ENCODE data around the gene FDCSP.
"Not testable (repeated sequence)": the region's sequence is repeated elsewhere in the genome, so short reads cannot be mapped to it uniquely, and the experiment has no call there.

Gene FDCSP

DNA sequence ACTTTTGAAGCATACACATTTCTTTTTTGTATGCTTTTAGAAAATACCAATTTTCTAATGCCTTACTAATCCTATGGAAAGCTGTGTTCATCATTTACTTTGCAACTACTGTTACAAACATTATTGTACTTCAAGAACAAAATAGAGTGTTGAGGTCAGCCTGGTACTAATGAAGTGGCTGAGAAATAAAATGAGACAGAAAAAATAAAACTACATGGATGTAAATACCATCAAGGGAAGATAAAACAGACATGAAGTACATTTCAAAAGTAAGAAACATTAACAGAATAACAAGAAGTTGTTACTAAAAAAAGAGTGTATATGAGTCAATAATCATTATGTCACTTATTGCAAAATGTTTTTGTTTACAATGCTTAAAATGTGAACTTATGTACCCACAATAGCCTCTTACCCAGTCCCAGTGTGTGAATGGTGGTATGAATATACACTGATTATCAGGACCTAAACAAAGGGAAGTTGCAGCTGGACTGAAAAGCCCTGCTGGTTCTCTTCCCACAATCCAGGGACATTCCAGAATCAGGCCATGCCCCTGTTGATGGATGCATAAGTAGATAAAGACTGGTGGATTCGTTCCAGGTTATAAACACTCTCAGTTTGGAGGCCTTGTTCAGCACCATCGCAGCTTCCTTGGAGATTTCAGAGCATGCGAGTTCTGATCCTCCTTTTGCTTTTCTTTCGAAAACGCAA is 14.1 kb downstream of the FDCSP start:
- no peak for DNase-seq

DNA sequence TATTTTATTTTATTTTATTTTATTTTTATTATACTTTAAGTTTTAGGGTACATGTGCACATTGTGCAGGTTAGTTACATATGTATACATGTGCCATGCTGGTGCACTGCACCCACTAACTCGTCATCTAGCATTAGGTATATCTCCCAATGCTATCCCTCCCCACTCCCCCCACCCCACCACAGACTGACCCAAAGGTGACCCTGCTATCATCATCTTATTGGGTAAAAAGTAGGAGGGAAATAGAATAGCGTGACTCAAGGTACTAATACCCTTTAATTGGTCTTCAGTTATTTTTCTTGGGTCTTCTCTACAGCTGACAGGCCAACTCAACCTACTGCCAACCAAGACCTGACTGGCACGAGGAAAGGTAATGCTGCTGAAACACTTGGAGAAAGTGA is 16.4 kb downstream of the FDCSP start, which contains the start of gene CSN3:
Gene CSN3 (plus strand): TSS at position 301 of the 400 bp plus-strand sequence. CDS start 2,223 bp downstream, outside the sequence.
- DNase-seq, result not testable (repeated sequence)

DNA sequence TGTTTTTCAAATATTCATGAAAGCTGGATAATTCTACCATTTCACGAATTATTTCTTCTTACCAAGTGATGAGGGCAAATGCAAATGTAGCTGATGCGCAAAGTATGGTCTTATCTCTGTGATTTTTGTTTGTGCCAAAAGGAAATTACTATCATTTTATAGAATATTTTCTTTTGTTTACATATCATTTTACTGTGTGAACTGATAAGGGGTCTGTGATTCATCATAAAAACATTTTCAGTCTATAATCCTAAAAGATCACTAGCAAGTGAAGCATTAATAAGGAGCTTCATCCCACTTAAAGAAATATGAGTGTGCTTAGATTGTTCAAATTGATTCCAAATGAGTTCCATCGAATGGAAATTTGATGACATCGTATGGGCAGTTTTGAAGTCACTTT is 17.2 kb downstream of the FDCSP start:
- DNase-seq, result no peak

DNA sequence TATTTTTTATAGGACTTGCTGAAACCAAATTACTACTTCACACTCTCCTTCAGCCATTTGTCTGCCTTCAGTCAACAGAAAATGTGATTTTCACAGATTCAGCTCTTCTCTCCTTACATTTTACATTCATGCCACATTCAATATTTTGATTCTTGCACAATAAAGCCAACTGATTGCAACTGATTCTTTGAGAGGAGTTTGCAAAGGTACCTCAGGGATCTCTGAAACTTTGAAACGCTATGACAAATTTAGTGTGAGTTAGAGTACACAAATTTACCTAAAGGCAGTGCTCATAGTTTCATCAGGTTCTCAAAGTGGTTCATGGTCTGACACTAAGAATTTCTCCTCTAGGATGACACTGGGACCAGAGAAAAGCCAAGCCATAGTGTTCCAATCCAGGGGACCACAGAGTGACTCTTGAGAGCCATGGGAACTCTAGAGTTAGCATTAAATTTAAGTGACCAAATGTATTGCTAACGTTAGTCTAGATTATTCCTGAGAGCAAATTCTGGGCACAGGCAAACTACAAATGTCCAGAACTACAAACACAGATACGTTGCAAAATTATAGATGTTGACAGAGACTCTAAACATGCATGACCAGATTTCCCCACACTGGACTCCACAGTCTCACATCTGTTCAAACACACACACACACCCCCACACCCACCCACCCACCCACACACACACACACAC is 25.5 kb downstream of the FDCSP start:
- DNase-seq, result no peak

DNA sequence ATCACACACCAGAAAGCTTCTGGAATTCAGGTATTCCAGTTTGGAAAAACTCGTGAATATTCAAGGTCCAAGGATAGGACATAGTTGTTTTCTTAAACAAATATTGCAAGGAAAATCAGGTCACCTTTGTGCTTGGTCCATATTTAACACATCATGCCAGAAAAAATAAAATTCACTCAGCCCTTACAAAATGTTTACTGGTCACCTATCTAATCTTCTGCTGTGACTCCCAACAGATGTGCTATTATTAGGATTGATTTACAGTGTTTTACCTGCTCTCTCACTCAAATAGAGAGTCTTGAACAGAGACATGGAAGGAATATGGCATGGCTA is 26.0 kb downstream of the FDCSP start:
- DNase-seq, result no peak

DNA sequence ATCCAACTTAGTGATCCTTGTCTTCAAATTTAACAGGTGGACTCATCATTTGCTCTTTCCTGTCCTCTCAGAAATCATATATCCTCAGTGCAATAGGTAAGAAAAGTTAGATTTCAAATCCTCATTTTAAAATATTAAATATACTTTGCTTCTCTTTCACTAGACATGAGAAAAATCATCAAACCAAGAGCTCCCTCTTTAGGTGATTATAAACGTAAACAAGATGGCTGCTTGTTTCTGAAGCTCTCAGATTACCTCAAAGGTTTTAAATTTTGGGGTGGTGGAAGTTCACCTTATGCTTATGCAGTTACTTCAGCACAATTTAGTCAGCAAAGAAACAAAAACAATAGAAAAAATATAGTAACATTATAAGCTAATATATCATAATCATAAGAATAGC is 43.8 kb downstream of the FDCSP start:
- DNase-seq, result no peak

DNA sequence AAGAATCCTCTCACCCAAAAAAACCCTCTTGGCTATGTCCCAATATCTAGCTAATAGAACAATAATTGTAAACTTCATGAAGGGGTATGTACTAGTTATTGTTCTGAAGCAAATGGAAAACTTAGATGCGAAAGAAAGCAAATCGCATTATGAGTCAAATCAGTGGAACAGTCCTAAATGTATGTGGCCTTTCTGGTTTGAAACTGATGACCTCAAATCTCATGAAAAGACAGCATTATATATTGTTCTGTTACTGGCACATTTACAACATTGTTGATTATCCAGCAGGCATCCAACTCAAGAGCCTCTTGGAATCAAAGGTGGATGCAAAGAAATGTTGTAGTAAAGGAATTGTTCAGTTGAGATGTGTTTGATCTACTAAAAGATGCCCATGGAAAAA is 51.2 kb downstream of the FDCSP start:
- no peak for DNase-seq

DNA sequence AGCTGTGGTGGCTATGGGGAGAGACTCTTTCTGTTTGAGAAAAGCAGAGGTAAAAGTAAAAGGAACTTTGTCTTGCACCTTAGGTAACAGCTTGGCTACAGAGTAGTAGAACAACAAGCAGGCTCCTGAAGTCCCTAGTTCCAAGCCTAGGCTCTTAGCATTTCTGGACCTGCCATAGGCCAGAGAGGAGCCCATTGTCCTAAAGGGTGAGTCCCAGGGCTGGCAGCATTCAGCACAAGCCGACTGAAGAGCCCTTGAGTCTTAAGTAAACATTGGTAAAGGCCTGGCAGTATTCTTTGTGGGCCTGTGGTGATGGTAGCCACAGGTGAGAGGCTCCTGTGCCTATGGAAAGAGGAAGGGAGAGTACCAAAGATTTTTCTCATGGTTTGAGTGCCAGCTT is 54.6 kb downstream of the FDCSP start:
- DNase-seq, result no peak

All from activated CD8-positive, alpha-beta memory T cell treated with anti-CD3 and anti-CD28 coated beads, Interleukin-2, amount 50 U/mL, for 4 hours (primary cell).